HepG2 (cell line): ENCODE measurements around the gene HSPA1B. TPM values are rescaled to one million over a fixed set of nuclear protein-coding genes. Genes with fewer than 3 reads are reported as not detected.

Experiments used
- E2F1 ChIP-seq: sonication (generic); formaldehyde crosslinking; IDR thresholded peaks from 2 replicates; pipeline ENCODE4 v1.5.0; 2020; ENCODE audit warnings: missing genetic modification reagents
- ERF ChIP-seq: IDR thresholded peaks from 2 replicates; pipeline ENCODE4 v1.6.1; 2018; ENCODE audit warnings: missing biosample characterization, missing genetic modification reagents
- ESRRA ChIP-seq: sonication (generic); formaldehyde crosslinking; IDR thresholded peaks from 2 replicates; pipeline ENCODE4 v1.5.1; 2020; ENCODE audit warnings: mild to moderate bottlenecking, low read depth, missing genetic modification reagents
- HNF4A ChIP-seq: sonication (generic); formaldehyde crosslinking; IDR thresholded peaks from 2 replicates; pipeline ENCODE4 v1.4.0; 2020; ENCODE audit warnings: missing genetic modification reagents
- HOXD1 ChIP-seq: sonication (generic); formaldehyde crosslinking; IDR thresholded peaks from 2 replicates; pipeline ENCODE4 v1.5.0; 2020; ENCODE audit warnings: missing genetic modification reagents
- IRF2 ChIP-seq: IDR thresholded peaks from 2 replicates; pipeline ENCODE4 v1.6.1; 2018; ENCODE audit warnings: missing genetic modification reagents, missing compliant biosample characterization
- MLX ChIP-seq: IDR thresholded peaks from 2 replicates; pipeline ENCODE4 v1.6.1; 2016
- NCOA2 ChIP-seq: sonication (generic); formaldehyde crosslinking; IDR thresholded peaks from 2 replicates; pipeline ENCODE4 v1.8.0; 2022; ENCODE audit warnings: inconsistent platforms
- SAP130 ChIP-seq: IDR thresholded peaks from 2 replicates; pipeline ENCODE4 v1.6.1; 2016; ENCODE audit warnings: low read depth
- ZBTB25 ChIP-seq: IDR thresholded peaks from 2 replicates; pipeline ENCODE4 v1.6.1; 2018; ENCODE audit warnings: missing genetic modification reagents
- ZNF644 ChIP-seq: IDR thresholded peaks from 2 replicates; pipeline ENCODE4 v1.6.1; 2016; ENCODE audit warnings: low read depth
- ZNF816 ChIP-seq: sonication (generic); formaldehyde crosslinking; IDR thresholded peaks from 2 replicates; pipeline ENCODE4 v1.8.0; 2022; ENCODE audit warnings: missing genetic modification reagents, mild to moderate bottlenecking, borderline replicate concordance
- polyA plus RNA-seq, 8 experiments: library from polyadenylated mRNA; depleted of rRNA in 3 of 8; stranded (reverse) in 7 of 8; unstranded in 1 of 8; fragments of >200 nt; fragmentation: Illumina TruSeq in 4 of 8; extraction: Trizol in 4 of 8; gene quantifications; 2 replicates each; pipeline versions ENCODE4 v1.2.1 to v1.2.3, GENCODE V29; 2011 to 2016; ENCODE audit warnings: low read depth in 4 of 8, missing spikeins in 1 of 8, mixed read lengths in 1 of 8; ENCODE audit not compliant: insufficient read depth in 1 of 8
- total RNA-seq, 5 experiments: library from RNA; depleted of rRNA; stranded (reverse); fragments of >200 nt; fragmentation: Illumina TruSeq; extraction: Trizol; gene quantifications; 2 replicates each; pipeline ENCODE4 v1.2.3, GENCODE V29; 2016; ENCODE audit warnings: low read depth in 1 of 5
- TF ChIP-seq, protein P1 (sequence below): IDR thresholded peaks from 2 replicates; pipeline ENCODE4 v1.4.0; 2020; ENCODE audit warnings: mild to moderate bottlenecking, missing genetic modification reagents
- TF ChIP-seq, protein P2 (sequence below): sonication (generic); formaldehyde crosslinking; IDR thresholded peaks from 2 replicates; pipeline ENCODE4 v1.8.0; 2022; ENCODE audit warnings: mild to moderate bottlenecking, missing genetic modification reagents
- TF ChIP-seq, protein P3 (sequence below): sonication (generic); formaldehyde crosslinking; IDR thresholded peaks from 2 replicates; pipeline ENCODE4 v1.4.0; 2020; ENCODE audit warnings: missing genetic modification reagents

The HSPA1B gene
- total and polyA plus RNA-seq, 2 of the 13 experiments (the other 11 are each of a cell fraction or from before 2014, with no cell fraction given): 26.0 to 186 TPM

GRCh38 chr6:31819871-31820299 lies 7.7 kb upstream of the HSPA1B start (continued):
- TF ChIP-seq, protein P1, sequence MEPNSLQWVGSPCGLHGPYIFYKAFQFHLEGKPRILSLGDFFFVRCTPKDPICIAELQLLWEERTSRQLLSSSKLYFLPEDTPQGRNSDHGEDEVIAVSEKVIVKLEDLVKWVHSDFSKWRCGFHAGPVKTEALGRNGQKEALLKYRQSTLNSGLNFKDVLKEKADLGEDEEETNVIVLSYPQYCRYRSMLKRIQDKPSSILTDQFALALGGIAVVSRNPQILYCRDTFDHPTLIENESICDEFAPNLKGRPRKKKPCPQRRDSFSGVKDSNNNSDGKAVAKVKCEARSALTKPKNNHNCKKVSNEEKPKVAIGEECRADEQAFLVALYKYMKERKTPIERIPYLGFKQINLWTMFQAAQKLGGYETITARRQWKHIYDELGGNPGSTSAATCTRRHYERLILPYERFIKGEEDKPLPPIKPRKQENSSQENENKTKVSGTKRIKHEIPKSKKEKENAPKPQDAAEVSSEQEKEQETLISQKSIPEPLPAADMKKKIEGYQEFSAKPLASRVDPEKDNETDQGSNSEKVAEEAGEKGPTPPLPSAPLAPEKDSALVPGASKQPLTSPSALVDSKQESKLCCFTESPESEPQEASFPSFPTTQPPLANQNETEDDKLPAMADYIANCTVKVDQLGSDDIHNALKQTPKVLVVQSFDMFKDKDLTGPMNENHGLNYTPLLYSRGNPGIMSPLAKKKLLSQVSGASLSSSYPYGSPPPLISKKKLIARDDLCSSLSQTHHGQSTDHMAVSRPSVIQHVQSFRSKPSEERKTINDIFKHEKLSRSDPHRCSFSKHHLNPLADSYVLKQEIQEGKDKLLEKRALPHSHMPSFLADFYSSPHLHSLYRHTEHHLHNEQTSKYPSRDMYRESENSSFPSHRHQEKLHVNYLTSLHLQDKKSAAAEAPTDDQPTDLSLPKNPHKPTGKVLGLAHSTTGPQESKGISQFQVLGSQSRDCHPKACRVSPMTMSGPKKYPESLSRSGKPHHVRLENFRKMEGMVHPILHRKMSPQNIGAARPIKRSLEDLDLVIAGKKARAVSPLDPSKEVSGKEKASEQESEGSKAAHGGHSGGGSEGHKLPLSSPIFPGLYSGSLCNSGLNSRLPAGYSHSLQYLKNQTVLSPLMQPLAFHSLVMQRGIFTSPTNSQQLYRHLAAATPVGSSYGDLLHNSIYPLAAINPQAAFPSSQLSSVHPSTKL (CRISPR knock-in tag): no peak
- 0 out of 2 replicates have a peak, but pooled peaks have one; percentile 3 for TF ChIP-seq MLX (CRISPR knock-in tag)
- TF ChIP-seq ZBTB25: no peak
- TF ChIP-seq, protein P2, sequence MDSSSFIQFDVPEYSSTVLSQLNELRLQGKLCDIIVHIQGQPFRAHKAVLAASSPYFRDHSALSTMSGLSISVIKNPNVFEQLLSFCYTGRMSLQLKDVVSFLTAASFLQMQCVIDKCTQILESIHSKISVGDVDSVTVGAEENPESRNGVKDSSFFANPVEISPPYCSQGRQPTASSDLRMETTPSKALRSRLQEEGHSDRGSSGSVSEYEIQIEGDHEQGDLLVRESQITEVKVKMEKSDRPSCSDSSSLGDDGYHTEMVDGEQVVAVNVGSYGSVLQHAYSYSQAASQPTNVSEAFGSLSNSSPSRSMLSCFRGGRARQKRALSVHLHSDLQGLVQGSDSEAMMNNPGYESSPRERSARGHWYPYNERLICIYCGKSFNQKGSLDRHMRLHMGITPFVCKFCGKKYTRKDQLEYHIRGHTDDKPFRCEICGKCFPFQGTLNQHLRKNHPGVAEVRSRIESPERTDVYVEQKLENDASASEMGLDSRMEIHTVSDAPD (CRISPR knock-in tag): no peak
- TF ChIP-seq ESRRA (CRISPR knock-in tag): 0 out of 2 replicates have a peak, but pooled peaks have one; percentile 23
- 0 out of 2 replicates have a peak, but pooled peaks have one; percentile 51 for TF ChIP-seq E2F1 (CRISPR knock-in tag)
- TF ChIP-seq ZNF816 (CRISPR knock-in tag): no peak
- peak; percentile 27 for TF ChIP-seq ERF (CRISPR knock-in tag)
- TF ChIP-seq HNF4A: peak; percentile 49
- no peak; the same call in 1 of the 2 replicates for TF ChIP-seq SAP130 (CRISPR knock-in tag)
- TF ChIP-seq IRF2 (CRISPR knock-in tag): peak; percentile 13; the same call in 1 of the 2 replicates
- peak; percentile 7; the same call in 1 of the 2 replicates for TF ChIP-seq ZNF644 (CRISPR knock-in tag)
- TF ChIP-seq HOXD1 (CRISPR knock-in tag): no peak
- TF ChIP-seq, protein P3, sequence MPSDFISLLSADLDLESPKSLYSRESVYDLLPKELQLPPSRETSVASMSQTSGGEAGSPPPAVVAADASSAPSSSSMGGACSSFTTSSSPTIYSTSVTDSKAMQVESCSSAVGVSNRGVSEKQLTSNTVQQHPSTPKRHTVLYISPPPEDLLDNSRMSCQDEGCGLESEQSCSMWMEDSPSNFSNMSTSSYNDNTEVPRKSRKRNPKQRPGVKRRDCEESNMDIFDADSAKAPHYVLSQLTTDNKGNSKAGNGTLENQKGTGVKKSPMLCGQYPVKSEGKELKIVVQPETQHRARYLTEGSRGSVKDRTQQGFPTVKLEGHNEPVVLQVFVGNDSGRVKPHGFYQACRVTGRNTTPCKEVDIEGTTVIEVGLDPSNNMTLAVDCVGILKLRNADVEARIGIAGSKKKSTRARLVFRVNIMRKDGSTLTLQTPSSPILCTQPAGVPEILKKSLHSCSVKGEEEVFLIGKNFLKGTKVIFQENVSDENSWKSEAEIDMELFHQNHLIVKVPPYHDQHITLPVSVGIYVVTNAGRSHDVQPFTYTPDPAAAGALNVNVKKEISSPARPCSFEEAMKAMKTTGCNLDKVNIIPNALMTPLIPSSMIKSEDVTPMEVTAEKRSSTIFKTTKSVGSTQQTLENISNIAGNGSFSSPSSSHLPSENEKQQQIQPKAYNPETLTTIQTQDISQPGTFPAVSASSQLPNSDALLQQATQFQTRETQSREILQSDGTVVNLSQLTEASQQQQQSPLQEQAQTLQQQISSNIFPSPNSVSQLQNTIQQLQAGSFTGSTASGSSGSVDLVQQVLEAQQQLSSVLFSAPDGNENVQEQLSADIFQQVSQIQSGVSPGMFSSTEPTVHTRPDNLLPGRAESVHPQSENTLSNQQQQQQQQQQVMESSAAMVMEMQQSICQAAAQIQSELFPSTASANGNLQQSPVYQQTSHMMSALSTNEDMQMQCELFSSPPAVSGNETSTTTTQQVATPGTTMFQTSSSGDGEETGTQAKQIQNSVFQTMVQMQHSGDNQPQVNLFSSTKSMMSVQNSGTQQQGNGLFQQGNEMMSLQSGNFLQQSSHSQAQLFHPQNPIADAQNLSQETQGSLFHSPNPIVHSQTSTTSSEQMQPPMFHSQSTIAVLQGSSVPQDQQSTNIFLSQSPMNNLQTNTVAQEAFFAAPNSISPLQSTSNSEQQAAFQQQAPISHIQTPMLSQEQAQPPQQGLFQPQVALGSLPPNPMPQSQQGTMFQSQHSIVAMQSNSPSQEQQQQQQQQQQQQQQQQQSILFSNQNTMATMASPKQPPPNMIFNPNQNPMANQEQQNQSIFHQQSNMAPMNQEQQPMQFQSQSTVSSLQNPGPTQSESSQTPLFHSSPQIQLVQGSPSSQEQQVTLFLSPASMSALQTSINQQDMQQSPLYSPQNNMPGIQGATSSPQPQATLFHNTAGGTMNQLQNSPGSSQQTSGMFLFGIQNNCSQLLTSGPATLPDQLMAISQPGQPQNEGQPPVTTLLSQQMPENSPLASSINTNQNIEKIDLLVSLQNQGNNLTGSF (CRISPR knock-in tag): no peak
- peak; percentile 18 for TF ChIP-seq NCOA2 (CRISPR knock-in tag)
